DMS53 treated with DMSO at 0.1 percent for 48 hours (cell line): ENCODE results near the gene CIPC.

Experiments
- DNase-seq: peaks from one replicate; lab custom pipeline; 2025; ENCODE audit not compliant: unreplicated experiment; lab: John Stamatoyannopoulos, UW

Gene CIPC

DNA sequence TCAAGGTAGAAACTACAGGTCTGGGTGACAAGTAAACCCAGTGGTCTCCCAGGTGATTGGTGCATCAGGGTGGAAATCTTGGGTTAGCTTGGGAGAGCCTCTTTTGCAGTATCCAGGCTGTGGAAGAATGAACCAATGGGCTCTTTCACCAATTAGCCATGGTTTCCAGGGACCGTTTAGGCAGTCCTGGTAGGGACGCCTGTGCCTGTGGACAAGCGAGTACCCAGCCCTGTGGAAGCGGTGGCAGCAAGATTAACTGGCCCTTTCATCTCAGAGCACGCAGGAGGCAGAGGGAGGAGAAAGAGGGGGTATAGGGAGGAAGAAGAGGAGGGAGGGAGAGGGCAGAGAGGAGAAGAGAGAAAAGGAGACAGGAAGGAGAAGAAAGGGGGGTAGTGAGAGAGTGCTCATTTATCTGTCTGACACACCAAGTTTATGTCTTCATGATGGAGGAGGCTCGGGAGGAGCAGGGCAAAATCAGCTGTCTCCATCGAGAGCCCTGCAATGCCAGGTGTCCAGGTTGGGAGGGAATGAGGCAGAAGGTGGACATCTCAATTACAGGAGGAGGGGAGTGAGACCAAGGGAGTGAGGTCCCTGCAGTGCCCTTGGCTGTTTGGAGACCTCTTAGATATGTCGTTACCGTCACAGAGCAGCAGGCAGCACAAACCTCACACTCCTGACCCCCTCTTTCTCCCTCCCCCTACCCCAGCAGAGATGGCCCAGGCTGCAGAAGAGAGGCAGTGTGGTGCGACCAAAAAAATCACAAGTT, 48.1 kb downstream of the CIPC start:
- no peak for DNase-seq

- peak; percentile 16 for DNase-seq
Measured at GRCh38 chr14:77148510-77149231, 50.6 kb downstream of the CIPC start.

DNA sequence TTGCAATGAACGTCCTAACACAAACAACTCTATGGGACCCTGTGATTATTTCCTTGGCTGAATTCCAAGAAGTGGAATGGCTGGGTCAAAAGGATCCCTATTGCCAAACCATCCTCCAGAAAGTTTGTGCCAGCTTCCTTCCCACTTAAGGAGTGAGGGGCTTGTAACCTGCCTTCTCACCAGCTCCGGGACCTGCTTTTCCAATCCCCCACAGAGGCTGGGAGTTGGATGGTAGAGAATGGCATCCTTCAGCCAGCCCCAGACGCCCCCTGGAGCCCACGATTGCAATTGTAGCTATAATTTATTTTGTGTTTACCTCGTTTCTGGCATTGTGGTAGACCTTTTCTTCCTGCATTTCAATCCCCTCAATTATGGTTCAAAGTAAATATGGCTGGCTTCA, 53.2 kb downstream of the CIPC start:
- DNase-seq: no peak

DNA sequence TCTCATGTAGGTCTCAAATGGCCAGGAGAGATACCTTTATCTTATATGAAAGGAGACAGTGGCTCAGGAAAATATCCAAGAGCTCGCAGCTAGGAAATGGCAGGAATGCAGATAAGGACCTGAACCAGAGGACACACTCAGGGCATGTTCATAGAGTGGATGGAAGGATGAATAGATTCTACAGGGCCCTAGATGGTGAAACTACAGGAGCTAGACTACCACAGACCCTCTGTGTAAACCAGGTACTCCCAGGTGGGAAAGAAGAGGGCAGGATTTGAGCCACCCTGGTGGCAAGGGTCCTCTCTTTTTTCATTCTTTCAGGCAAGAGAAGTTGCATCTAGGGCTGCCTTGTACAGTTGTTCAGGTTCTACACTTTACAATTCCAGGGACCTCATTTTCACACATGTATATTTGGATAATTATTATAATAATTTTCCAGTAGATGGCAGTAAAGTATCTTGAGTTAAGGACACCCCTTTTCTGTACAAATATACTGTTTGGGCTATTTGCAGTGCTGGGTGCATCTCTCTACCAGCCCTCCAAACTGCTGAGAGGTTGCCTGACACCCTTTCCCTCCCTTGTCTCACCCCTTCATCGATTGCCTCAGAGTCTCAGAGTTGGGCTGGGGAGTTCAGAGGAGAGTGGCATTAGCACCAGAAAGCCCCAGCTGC, 54.0 kb downstream of the CIPC start:
- peak; percentile 57 for DNase-seq

DNA sequence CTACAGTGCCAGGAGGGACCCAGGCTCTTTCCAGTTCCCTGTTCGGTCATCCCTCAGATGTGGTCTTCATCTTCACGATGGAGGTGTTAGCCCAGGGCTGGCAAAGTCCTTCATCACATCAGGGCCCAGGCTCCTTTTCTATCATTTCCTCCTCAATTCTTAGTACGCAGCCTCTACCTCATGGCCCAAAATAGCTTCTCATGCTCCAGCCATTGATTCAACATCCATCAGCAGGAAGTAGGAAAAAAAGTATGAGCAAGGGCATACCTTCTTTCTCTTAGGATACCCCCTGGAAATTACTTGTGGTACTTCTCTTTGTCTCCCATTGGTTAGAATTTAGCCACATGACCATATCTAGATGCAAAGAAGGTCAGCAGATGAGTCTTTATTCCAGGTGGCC, 55.7 kb downstream of the CIPC start:
- DNase-seq: no peak

GRCh38 chr14:77154421-77154820, 56.4 kb downstream of the CIPC start:
- no peak for DNase-seq

DNA sequence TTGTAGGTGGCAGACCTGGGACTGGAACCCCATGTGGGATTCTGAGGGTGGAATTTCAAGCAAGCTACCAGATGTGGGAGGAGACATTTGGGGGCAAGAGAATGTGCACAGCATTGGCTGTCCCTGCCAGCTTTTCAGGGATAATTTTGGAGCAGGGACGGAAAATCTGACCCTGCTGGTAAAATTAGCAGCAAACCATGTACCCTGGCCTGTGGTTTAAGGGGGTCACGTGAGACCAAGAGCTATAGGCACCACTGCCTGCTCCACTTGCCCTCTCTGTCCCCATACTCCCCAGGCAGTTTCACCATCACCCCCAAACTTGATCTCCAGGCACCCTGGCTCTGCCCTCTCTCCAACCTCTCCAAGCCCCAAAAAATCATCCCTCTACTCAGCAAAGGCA, 57.0 kb downstream of the CIPC start:
- DNase-seq: no peak

DNA sequence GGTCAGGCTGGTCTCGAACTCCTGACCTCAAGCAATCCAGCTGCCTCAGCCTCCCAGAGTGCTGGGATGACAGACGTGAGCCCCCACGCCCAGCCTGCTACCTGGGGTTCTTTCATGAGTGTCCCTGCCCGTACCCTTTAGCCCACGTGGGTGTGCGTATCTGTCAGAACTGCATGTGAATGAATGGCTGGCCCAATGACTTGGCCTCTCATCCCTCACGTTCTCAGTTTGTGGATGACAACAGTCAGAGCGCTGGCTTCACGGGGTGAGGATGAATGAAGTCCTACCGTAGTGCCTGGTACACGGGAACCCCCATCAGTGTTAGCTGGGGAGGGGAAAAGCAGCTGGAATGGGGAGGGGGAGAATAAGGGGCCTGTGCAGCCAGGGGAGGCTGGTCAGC, 59.7 kb downstream of the CIPC start:
- no peak for DNase-seq

- DNase-seq: peak; percentile 46
Measured at GRCh38 chr14:77158175-77158881, 60.3 kb downstream of the CIPC start.

DNA sequence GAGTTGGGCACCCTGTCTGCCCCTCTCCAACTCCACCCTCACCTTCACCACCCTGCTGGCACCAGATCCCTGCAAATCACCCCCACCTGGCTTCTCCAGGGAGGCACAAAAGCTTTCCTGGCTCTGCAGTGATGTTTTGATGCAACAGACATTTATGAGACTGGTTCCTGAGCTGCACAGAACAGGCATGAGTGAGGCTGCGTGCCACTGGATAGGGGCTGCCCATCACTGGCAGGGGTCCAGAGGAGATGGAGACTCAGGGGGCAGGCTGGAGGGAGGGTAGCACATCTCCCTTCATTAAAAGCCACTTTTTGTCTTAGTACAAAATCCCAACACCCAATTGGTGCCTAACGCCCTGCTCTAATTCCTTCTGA, 60.8 kb downstream of the CIPC start:
- DNase-seq: no peak

DNA sequence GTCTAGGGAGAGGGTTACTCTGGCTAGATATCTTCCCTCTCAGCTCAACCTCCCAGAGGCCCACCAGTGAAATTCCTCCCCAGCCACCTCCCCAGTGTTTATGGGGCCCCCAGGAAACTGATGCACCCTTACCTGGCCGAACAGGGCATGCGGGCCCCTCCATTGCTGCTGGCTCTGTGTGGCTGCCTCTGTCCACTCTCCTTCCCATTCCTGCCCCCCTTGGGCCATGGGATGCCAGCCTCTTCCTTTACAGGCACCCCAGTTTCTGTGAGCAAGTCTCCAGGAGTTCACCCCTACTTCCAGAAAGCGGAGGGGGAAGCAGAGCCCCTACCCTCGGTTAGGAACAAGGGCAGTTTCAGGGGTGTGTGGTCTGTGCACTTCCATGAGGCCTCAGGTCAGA, 63.0 kb downstream of the CIPC start:
- no peak for DNase-seq
